ENCODE data around the gene CRIP2.

Gene CRIP2

DNA sequence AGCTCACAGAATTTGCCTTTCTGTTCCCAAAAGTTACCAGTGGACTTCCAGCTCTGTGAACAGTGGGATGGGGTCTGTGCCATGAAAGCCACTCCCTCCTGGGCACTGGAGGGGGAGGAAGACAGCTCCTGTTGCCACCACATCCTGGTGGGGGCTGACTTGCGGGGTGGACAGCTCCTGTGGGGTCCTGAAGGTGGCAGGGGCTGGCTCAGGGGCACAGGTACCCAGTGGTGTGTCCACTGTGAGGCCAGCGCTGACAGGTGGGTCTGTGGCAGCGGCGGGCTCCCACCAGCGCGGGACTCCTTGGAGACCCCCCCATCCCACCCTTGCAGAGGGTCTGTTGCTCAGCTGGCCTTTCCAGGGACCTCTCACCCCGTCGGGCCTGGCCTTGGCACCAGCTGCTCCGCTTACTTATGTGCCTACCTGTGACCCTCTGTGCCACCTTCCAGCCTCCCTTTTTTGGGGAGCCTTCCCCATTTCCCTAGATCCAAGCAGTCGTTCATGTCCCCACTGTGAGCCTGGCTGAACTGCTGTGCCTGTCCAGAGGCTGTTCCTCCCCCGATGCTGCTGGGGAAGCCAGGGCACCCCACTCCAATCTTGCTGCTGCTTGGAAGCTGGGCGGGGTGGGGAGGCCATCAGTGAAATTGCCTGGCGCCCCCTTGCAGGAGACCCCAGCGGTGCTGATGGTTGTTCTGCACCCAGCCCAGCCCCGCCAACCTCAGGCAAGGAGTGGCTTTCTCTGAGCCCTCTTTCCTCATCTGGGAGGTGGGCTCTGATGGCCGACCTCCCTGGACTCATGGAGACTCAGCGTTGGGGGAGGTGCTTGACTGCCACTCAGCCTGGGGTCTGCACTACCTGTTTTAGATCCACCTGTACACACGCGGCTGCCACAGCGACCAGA, 18.6 kb downstream of the CRIP2 start:
- Histone ChIP-seq H3K36me3 (peaks cover 0 to 42% (median 5%) of the 10 kb centered on the region in 11 experiments; a peak in 12 of 22 replicates), H3K9me3 (replicated peaks in 1 of 11) (no peaks in the 10 kb centered on the region), H3K4me3 (no peak overlapping the region), H3K4me2 (no peak overlapping the region), H4K20me1 (peaks cover 0 to 65% (median 17%) of the 10 kb centered on the region in 11 experiments; a peak in 17 of 22 replicates), H3K27ac (no peak overlapping the region), H3K9ac (peak overlapping the region in 1 of 11 experiments; percentile 14; a peak in 1 of 22 replicates), H3K4me1 (peaks cover 14 to 31% (median 24%) of the 10 kb centered on the region in 10 experiments), H3K27me3 (peaks cover 0 to 7% (median 6%) of the 10 kb centered on the region in 11 experiments; a peak in 10 of 22 replicates)
- TF ChIP-seq Cebpa-rat (IDR thresholded peaks at IDR 0.05): no peak

DNA sequence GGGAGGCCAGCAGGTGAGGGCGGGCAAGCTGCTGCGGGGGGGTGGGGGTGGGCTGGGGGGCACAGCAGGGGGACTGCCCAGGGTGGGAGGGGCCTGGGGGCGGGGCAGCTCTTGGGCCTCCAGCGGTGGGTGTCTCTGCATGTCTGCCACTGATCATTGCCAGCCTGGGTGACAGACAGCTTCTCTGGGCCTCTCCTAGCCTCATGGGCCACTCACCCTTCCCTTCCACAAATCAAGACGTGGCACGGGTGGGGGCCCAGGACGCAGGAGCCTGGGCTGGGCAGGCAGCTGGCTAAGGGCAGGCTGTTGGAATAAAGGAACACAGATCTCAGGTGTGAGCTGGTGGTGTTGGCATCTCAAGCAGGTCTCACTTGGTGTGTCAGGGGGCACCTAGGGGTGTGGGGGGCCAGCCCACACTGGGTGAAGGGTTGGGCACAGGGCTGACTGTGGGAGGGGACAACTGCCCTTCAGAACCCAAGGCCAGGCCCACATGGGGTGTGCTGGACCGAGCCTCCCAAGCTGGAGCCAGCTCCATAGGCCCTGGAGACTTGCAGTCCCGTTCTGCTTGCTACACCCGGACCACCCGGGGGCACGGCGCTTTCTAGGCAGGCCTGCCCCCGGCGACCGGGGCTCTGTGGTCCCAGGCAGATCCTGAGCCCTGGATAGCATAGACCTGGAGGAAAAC, 19.4 kb downstream of the CRIP2 start:
- no peak overlapping the region for H3K4me3 ChIP-seq
- H3K9me3 ChIP-seq (replicated peaks in 1 of 11): no peaks in the 10 kb centered on the region
- H3K27me3 ChIP-seq: no peaks in the 10 kb centered on the region
- H3K36me3 ChIP-seq: peaks cover 0 to 50% (median 12%) of the 10 kb centered on the region in 11 experiments; a peak in 14 of 22 replicates
- H3K4me2 ChIP-seq: no peak overlapping the region
- TF ChIP-seq Cebpa-rat (IDR thresholded peaks at IDR 0.05): no peak
- H3K9ac ChIP-seq: no peak overlapping the region; a peak in 1 of 22 replicates
- peaks cover 6 to 23% (median 16%) of the 10 kb centered on the region in 10 experiments for H3K4me1 ChIP-seq
- H4K20me1 ChIP-seq: peaks cover 0 to 70% (median 17%) of the 10 kb centered on the region in 11 experiments; a peak in 17 of 22 replicates
- no peak overlapping the region for H3K27ac ChIP-seq

DNA sequence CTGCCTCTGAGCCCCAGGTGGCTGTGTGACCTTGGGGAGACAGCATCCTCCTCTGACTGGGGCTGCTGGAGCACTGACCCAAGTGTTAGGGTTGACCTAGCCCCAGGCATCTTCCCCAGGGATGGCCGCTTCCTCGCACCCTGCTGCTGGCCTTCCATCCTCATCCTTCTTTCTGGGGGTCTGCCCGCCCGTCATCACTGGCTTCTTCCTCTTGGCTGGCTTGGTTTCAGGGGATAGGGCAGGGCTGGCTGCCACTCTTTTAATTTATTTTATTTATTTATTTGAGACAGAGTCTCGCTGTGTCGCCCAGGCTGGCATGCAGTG, 19.9 kb downstream of the CRIP2 start:
- Histone ChIP-seq H3K4me2 (no peak overlapping the region), H3K9me3 (replicated peaks in 1 of 11) (no peaks in the 10 kb centered on the region), H3K4me1 (peaks cover 1 to 18% (median 11%) of the 10 kb centered on the region in 10 experiments; a peak in 18 of 20 replicates), H4K20me1 (peaks cover 0 to 70% (median 13%) of the 10 kb centered on the region in 11 experiments; a peak in 17 of 22 replicates), H3K27ac (no peak overlapping the region), H3K36me3 (peaks cover 0 to 52% (median 12%) of the 10 kb centered on the region in 11 experiments; a peak in 14 of 22 replicates), H3K27me3 (no peaks in the 10 kb centered on the region), H3K9ac (no peak overlapping the region; a peak in 1 of 22 replicates), H3K4me3 (no peak overlapping the region)
- no peak for TF ChIP-seq Cebpa-rat (IDR thresholded peaks at IDR 0.05)

DNA sequence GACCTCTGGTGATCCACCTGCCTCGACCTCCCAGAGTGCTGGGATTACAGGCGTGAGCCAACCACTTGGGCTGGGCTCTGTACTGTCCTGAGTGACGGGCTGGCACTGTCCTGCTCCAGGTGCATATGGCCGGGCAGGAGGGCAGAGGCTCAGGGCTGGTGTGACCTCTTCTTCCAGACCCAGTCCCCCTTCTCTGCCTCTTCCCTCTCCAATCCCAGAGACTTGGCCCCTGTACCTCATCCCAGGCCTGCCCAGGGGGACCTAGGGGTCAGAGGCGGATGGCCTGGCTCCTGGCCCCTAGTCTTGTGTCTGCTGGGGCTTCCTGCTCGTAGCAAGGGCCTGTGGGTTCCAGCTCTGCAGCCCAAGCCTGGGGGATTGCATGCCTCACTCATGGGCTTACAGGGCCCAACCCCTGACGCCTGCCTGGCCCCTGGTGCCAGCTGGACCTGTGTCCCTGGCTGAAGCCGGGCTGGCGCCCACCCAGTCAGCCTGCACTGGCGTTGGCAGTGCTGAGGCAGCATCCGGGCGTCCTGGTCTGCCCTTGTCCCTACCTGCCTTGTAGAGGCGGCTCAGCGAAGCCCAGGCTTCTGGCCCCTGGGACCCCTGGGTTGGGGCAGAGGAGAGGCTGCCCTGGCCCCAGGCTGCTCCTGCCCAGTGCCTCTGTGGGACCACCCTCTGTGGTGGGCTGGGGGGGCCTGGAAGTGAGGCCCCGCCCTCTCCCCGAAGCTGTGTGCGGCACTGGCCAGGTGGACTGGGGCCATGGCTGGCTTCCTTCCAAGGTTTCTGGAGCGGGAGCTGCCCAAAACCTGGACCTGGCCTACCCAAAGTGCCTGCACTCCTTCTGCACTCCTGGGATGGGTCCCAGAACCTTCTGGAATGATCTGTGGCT, 20.7 kb downstream of the CRIP2 start:
- Histone ChIP-seq H3K4me1 (peaks cover 0 to 13% (median 10%) of the 10 kb centered on the region in 10 experiments; a peak in 17 of 20 replicates), H3K27ac (no peak overlapping the region), H3K9ac (no peak overlapping the region; a peak in 1 of 22 replicates), H3K9me3 (replicated peaks in 1 of 11) (no peaks in the 10 kb centered on the region), H3K36me3 (peaks cover 0 to 52% (median 12%) of the 10 kb centered on the region in 11 experiments; a peak in 14 of 22 replicates), H3K27me3 (no peaks in the 10 kb centered on the region), H4K20me1 (peaks cover 0 to 78% (median 13%) of the 10 kb centered on the region in 11 experiments; a peak in 17 of 22 replicates), H3K4me3 (no peak overlapping the region), H3K4me2 (no peak overlapping the region)
- TF ChIP-seq Cebpa-rat (IDR thresholded peaks at IDR 0.05): no peak

DNA sequence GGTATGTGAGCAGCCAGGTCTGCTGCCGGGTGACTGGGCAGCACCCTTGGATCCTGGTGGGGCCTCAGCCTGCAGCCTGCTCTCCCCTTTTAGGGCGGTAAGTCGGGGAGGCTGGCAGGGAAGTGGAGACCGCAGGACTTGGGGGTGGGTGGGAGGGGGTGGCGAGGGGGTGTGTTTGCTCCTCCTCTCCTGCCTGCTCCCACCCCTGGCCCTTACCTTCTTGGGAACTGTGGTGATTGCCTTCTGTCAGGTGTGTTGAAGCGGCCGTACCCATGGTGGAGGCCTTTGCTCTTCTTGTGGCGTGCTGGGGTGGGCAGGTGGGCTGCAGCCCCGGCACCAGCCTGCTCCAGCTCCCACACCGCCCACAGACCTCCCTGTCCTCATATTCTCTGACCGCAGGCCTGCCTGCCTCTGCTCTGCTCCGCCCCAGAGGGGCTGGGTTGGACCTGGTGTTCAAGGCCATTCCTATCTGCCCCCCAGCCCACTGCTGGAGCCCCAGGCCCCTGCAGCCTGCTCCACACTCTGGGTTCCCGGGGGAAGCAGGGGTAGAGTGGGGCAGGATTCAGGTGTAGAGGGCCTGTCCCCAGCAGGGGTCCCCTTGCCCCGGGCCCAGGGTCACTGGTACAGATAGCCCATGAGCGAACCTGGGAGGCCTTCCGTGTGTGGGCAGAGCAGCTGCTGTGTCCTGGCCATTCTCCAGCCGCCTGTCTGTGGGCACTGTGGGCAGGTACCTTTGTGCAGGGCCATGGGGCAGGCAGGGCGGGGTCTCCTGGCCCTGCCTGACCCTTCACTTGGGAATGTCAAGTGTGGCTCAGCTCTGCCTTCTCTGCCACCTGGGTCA, 21.6 kb downstream of the CRIP2 start:
- no peak overlapping the region for H3K27ac ChIP-seq
- no peak for TF ChIP-seq Cebpa-rat (IDR thresholded peaks at IDR 0.05)
- H3K4me2 ChIP-seq: no peak overlapping the region
- H3K27me3 ChIP-seq: no peaks in the 10 kb centered on the region
- no peaks in the 10 kb centered on the region for H3K9me3 ChIP-seq (replicated peaks in 1 of 11)
- H3K4me3 ChIP-seq: no peak overlapping the region
- H3K4me1 ChIP-seq: peaks cover 0 to 13% (median 10%) of the 10 kb centered on the region in 10 experiments; a peak in 17 of 20 replicates
- no peak overlapping the region; a peak in 1 of 22 replicates for H3K9ac ChIP-seq
- H4K20me1 ChIP-seq: peaks cover 0 to 84% (median 13%) of the 10 kb centered on the region in 11 experiments; a peak in 17 of 22 replicates
- peaks cover 0 to 52% (median 12%) of the 10 kb centered on the region in 11 experiments; a peak in 14 of 22 replicates for H3K36me3 ChIP-seq

DNA sequence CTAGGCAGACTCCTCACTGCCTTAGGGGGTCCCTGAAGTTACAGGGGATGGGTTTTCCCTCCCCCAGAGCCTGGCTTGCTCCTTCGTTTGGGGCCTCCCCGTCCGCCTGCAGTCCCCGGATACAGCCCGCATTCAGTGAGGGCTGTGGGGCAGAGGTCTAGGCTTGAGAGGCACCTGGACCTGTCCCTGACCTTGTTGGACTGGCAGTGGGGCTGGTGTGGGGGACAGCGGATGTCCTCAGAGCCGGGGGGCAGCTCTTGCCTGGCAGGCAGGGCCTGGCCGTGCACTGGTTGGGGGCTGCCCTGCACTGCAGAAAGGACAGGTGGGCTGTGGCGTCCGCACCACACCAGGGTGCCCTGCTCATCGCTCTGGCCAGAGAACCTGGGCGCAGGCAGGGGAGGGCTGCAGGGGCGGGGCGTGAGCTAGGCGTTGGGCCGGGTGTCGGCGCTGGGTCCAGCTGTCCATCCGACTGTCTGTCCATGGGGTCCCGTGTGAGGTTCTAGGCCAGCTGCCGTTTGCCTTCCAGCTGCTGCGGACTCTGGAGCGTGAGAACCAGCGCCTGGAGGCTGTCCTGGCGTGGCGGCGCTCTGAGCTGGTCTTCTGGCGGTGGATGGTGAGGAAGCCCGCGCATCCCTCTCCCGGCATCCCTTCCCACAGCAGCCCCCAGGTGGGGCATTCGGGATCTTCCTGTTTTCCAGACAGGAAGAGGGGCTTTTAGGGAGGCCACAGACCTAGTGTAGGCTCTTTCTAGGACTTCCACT, 22.4 kb downstream of the CRIP2 start:
- H3K4me3 ChIP-seq: no peak overlapping the region
- peaks cover 0 to 9% (median 6%) of the 10 kb centered on the region in 10 experiments; a peak in 17 of 20 replicates for H3K4me1 ChIP-seq
- no peak for TF ChIP-seq Cebpa-rat (IDR thresholded peaks at IDR 0.05)
- no peaks in the 10 kb centered on the region for H3K9me3 ChIP-seq (replicated peaks in 1 of 11)
- H3K9ac ChIP-seq: no peak overlapping the region
- H3K4me2 ChIP-seq: no peak overlapping the region
- no peak overlapping the region for H3K27ac ChIP-seq
- no peaks in the 10 kb centered on the region for H3K27me3 ChIP-seq
- peaks cover 0 to 50% (median 12%) of the 10 kb centered on the region in 11 experiments; a peak in 14 of 22 replicates for H3K36me3 ChIP-seq
- peaks cover 0 to 81% (median 10%) of the 10 kb centered on the region in 11 experiments; a peak in 17 of 22 replicates for H4K20me1 ChIP-seq
